Measurements from ENCODE around the gene OR1L4.

DNA sequence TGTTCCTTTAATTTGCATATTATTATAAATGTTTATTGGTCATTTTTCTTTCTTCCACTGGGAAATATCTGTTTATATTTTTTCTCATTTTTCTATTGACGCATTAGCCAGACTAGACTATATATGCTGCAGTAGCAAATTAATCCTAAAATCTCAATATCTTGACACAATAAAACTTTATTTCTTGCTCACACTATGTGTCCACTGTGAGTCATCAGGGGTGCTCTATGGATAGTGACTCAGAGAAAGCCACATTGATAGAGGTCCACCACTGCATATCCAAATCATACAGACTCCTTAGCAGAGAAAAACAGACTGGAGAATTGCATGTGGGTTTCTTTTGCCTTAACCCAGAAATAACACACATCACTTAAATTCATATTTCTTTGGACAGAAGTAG, 28.1 kb upstream of the OR1L4 start:
- TF ChIP-seq, protein P1, sequence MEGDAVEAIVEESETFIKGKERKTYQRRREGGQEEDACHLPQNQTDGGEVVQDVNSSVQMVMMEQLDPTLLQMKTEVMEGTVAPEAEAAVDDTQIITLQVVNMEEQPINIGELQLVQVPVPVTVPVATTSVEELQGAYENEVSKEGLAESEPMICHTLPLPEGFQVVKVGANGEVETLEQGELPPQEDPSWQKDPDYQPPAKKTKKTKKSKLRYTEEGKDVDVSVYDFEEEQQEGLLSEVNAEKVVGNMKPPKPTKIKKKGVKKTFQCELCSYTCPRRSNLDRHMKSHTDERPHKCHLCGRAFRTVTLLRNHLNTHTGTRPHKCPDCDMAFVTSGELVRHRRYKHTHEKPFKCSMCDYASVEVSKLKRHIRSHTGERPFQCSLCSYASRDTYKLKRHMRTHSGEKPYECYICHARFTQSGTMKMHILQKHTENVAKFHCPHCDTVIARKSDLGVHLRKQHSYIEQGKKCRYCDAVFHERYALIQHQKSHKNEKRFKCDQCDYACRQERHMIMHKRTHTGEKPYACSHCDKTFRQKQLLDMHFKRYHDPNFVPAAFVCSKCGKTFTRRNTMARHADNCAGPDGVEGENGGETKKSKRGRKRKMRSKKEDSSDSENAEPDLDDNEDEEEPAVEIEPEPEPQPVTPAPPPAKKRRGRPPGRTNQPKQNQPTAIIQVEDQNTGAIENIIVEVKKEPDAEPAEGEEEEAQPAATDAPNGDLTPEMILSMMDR (IDR thresholded peaks at IDR 0.05) = no peak
- TF ChIP-seq POLR2A (IDR thresholded peaks at IDR 0.05) = no peak
- no peak for TF ChIP-seq POLR2AphosphoS5 (IDR thresholded peaks at IDR 0.05)
